Peyer's patch (tissue), 4 donors: ENCODE measurements around the gene DEGS2. TPM values are rescaled to one million over a fixed set of nuclear protein-coding genes. Genes with fewer than 3 reads are reported as not detected.

Source experiments
- DNase-seq, 3 donors: peaks; one replicate each; pipeline ENCODE4 v3.0.0-alpha.2; 2017 to 2019
- H3K27ac ChIP-seq, 4 donors: fragments of 200-600 bp; sonication (generic); one replicate each; pipeline ENCODE4 v1.5.1; 2016 to 2019
- H3K27me3 ChIP-seq, 2 donors: fragments of 200-600 bp; sonication (generic); one replicate each; pipeline ENCODE4 v1.5.1; 2019
- H3K36me3 ChIP-seq, 3 donors: fragments of 200-600 bp; sonication (generic); one replicate each; pipeline ENCODE4 v1.5.1; 2016 to 2019
- H3K4me1 ChIP-seq, 4 donors: fragments of 200-600 bp; sonication (generic); one replicate each; pipeline ENCODE4 v1.5.1; 2016 to 2019
- H3K4me3 ChIP-seq, 4 donors: fragments of 200-600 bp; sonication (generic); 1 replicate in 3 of 4; 2 replicates in 1 of 4; pipeline ENCODE4 v1.5.1; 2016 to 2019; ENCODE audit warnings: mild to moderate bottlenecking in 1 of 4
- H3K9me3 ChIP-seq, 4 donors: fragments of 200-600 bp; sonication (generic); one replicate each; pipeline ENCODE4 v1.5.1; 2016 to 2019; ENCODE audit warnings: mild to moderate bottlenecking in 1 of 4
- CTCF ChIP-seq, 6 experiments: fragments of 450-650 bp in 4 of 6; fragments of 200-600 bp in 2 of 6; sonication (generic) in 1 of 6; IDR thresholded peaks; one replicate each; pipeline ENCODE4 v1.5.1; 2017 to 2019; ENCODE audit warnings: antibody characterized with exemption in 6 of 6, mild to moderate bottlenecking in 3 of 6, moderate library complexity in 1 of 6
- POLR2A ChIP-seq, 2 donors: fragments of 450-650 bp; IDR thresholded peaks; one replicate each; pipeline ENCODE4 v1.5.1; 2017; ENCODE audit warnings: antibody characterized with exemption in 2 of 2, mild to moderate bottlenecking in 2 of 2, moderate library complexity in 2 of 2
- total RNA-seq, 4 donors: library from RNA; depleted of rRNA; stranded (reverse); fragments of >200 nt; gene quantifications; one replicate each; pipeline ENCODE4 v1.1.0, GENCODE V29; 2016

Gene DEGS2
- total RNA-seq, 4 donors from 2014 or later: 13.2 to 96.5 (median 77.8) TPM

- Histone ChIP-seq H3K36me3 (no peaks in the 10 kb centered on the region), H3K4me3 (no peak overlapping the region), H3K27me3 (no peaks in the 10 kb centered on the region), H3K27ac (no peak overlapping the region), H3K9me3 (no peaks in the 10 kb centered on the region), H3K4me1 (no peaks in the 10 kb centered on the region)
- DNase-seq: no peak
- TF ChIP-seq CTCF (IDR thresholded peaks at IDR 0.05): no peak
- TF ChIP-seq POLR2A (IDR thresholded peaks at IDR 0.05): no peak
These were observed 44.2 kb downstream of the DEGS2 start for GRCh38 chr14:100115236-100115635.

- DNase-seq: no peak
- Histone ChIP-seq H3K36me3 (no peaks in the 10 kb centered on the region), H3K27me3 (no peaks in the 10 kb centered on the region), H3K27ac (no peak overlapping the region), H3K4me3 (no peak overlapping the region), H3K9me3 (no peaks in the 10 kb centered on the region), H3K4me1 (no peaks in the 10 kb centered on the region)
- TF ChIP-seq POLR2A (IDR thresholded peaks at IDR 0.05) (no peak), CTCF (IDR thresholded peaks at IDR 0.05) (no peak)
These were observed 45.2 kb downstream of the DEGS2 start for GRCh38 chr14:100114109-100114765.

- Histone ChIP-seq H3K4me1 (peaks cover 0 to 11% (median 2%) of the 10 kb centered on the region in 4 donors), H3K36me3 (no peaks in the 10 kb centered on the region), H3K27ac (no peak overlapping the region), H3K27me3 (no peaks in the 10 kb centered on the region), H3K4me3 (no peak overlapping the region), H3K9me3 (no peaks in the 10 kb centered on the region)
- TF ChIP-seq POLR2A (IDR thresholded peaks at IDR 0.05) (no peak), CTCF (IDR thresholded peaks at IDR 0.05) (no peak)
- no peak for DNase-seq
These were observed 47.3 kb downstream of the DEGS2 start for GRCh38 chr14:100111931-100112704.

DNA sequence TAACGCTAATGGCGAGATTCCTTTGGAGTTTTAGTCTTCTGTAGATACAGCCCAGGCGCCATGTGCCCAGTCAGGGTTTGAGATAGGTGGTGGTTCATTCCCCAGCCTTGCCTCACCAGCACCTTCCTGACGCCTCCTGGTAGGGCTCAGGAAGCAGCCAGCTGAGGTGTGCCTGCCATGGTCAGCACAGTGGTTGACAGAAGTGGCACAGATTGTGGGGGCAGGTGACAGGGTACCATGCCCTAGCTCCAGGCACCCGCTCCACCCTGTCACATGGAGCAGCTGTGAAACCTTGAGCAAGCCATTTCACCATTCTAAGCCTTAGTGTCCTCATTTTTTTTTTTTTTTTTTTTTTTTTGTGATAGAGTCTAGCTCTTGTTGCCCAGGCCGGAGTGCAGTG lies 48.6 kb downstream of the DEGS2 start:
- no peak for DNase-seq
- H3K27ac ChIP-seq: no peak overlapping the region
- H3K4me1 ChIP-seq: peaks cover 0 to 21% (median 3%) of the 10 kb centered on the region in 4 donors
- no peaks in the 10 kb centered on the region for H3K36me3 ChIP-seq
- H3K9me3 ChIP-seq: no peaks in the 10 kb centered on the region
- H3K4me3 ChIP-seq: no peak overlapping the region
- TF ChIP-seq POLR2A (IDR thresholded peaks at IDR 0.05) (no peak), CTCF (IDR thresholded peaks at IDR 0.05) (no peak)
- H3K27me3 ChIP-seq: no peaks in the 10 kb centered on the region

DNA sequence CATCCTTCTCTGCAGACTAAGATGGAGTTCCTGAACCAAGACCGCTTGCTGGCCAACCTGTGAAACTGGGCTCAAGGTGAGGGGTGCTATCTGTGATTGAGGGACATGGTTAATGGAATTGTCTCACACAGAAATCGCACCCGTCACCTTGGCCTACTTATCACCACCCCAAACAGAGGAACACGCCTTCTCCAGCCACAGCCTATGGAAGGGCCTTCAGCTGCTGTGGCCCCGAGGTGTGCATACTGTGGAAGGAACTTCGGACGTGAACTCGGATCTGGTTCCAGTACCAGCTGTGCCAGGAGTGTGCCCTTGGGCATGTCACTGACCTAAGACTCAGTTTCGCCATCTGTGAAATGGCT lies 49.9 kb downstream of the DEGS2 start:
- TF ChIP-seq POLR2A (IDR thresholded peaks at IDR 0.05) (no peak), CTCF (IDR thresholded peaks at IDR 0.05) (no peak)
- peaks cover 0 to 28% (median 4%) of the 10 kb centered on the region in 4 donors for H3K4me1 ChIP-seq

More for the DNA sequence above, 49.9 kb downstream of the DEGS2 start:
- Histone ChIP-seq H3K27me3 (no peaks in the 10 kb centered on the region), H3K4me3 (no peak overlapping the region), H3K9me3 (no peaks in the 10 kb centered on the region), H3K36me3 (no peaks in the 10 kb centered on the region), H3K27ac (no peak overlapping the region)
- DNase-seq: no peak
